K562 (cell line): ENCODE results near the gene SEC24B. TPM values are rescaled to one million over a fixed set of nuclear protein-coding genes. Genes with fewer than 3 reads are reported as not detected.

ENCODE experiments used
- ATAC-seq: fragments of 200-7000 bp; cut with Tn5 transposase; 3 replicates; pipeline ENCODE4 v1.9.1; 2020; ENCODE audit warnings: moderate library complexity
- BruUV-seq: library from RNA; stranded (reverse); fragments of 400-500 nt; replicated peaks from 2 replicates; lab custom pipeline; 2021; lab: Mats Ljungman, UMichigan
- CTCF ChIA-PET: fragments of 300-600 bp; formaldehyde crosslinking; extraction: SDS; loops from one replicate; lab custom pipeline; 2021; ENCODE audit warnings: low intra/inter-chr PET ratio; lab: Yijun Ruan, JAX
- POLR2A ChIA-PET: fragments of 300-600, 350-650 bp; sonication (Branson Sonifier 250); formaldehyde crosslinking; extraction: SDS; loops from one replicate; lab custom pipeline; 2021; ENCODE audit warnings: antibody characterized with exemption, inconsistent platforms; lab: Yijun Ruan, JAX
- DNase-seq, 4 experiments: peaks; one replicate each; pipeline versions ENCODE4 v3.0.0 to v3.0.0-alpha.2; 2011 to 2018; ENCODE audit warnings: low spot score in 3 of 4, mixed read lengths in 3 of 4; ENCODE audit errors: extremely low read depth in 1 of 4
- FAIRE-seq: peaks from 2 replicates; lab custom pipeline; 2011; peaks lifted over from hg19 to GRCh38; lab: Jason Lieb, UNC
- H2AFZ ChIP-seq: 2 replicates; pipeline ENCODE4 v1.6.0; 2011; ENCODE audit warnings: low read depth, low read length, control low read depth, inconsistent platforms
- H3K27ac ChIP-seq: fragments of 200-600 bp; 3 replicates; pipeline ENCODE4 v1.8.0; 2011; ENCODE audit warnings: low read depth, mild to moderate bottlenecking, control low read depth, inconsistent platforms, low read length, moderate library complexity, mixed read lengths; ENCODE audit errors: extremely low read depth
- H3K27me3 ChIP-seq, 2 experiments: fragments of 300-600 bp in 1 of 2; 2 replicates in 1 of 2; 3 replicates in 1 of 2; pipeline versions ENCODE4 v1.6.0 to v1.8.0; 2011; ENCODE audit warnings: inconsistent platforms in 2 of 2, low read length in 2 of 2, mild to moderate bottlenecking in 1 of 2, mixed read lengths in 1 of 2, moderate library complexity in 1 of 2; ENCODE audit not compliant: control insufficient read depth in 2 of 2, insufficient read depth in 2 of 2
- H3K36me3 ChIP-seq: fragments of 300-600 bp; 3 replicates; pipeline ENCODE4 v1.8.0; 2011; ENCODE audit warnings: mild to moderate bottlenecking, low read length, inconsistent platforms; ENCODE audit not compliant: control insufficient read depth, insufficient read depth
- H3K4me1 ChIP-seq, 2 experiments: fragments of 200-600 bp in 1 of 2; replicated peaks in 1 of 2; 2 replicates in 1 of 2; 3 replicates in 1 of 2; pipeline versions ENCODE4 v1.5.1 to v1.8.0; 2011; ENCODE audit warnings: inconsistent platforms in 2 of 2, low read length in 2 of 2, mild to moderate bottlenecking in 1 of 2, mixed read lengths in 1 of 2, moderate library complexity in 1 of 2; ENCODE audit not compliant: control insufficient read depth in 2 of 2, insufficient read depth in 2 of 2
- H3K4me2 ChIP-seq: 2 replicates; pipeline ENCODE4 v1.6.1; 2011; ENCODE audit warnings: low read length, control low read depth, inconsistent platforms, mixed read lengths; ENCODE audit not compliant: insufficient read depth
- H3K4me3 ChIP-seq: fragments of 200-600 bp; sonication (generic), shearing (Covaris generic); 2 replicates; pipeline ENCODE4 v1.5.1; 2016; ENCODE audit warnings: control low read depth, inconsistent platforms
- H3K79me2 ChIP-seq: fragments of 200-600 bp; 3 replicates; pipeline ENCODE4 v1.8.0; 2011; ENCODE audit warnings: low read length, inconsistent platforms; ENCODE audit not compliant: control insufficient read depth, insufficient read depth
- H3K9ac ChIP-seq, 2 experiments: 2 replicates each; pipeline versions ENCODE4 v1.6.0 to v1.6.1; 2011; ENCODE audit warnings: low read depth in 2 of 2, low read length in 2 of 2, control low read depth in 1 of 2, inconsistent platforms in 1 of 2, mild to moderate bottlenecking in 1 of 2, mixed read lengths in 1 of 2; ENCODE audit not compliant: insufficient read depth in 1 of 2
- H3K9me1 ChIP-seq: one replicate; pipeline ENCODE4 v1.6.0; 2011; ENCODE audit warnings: inconsistent platforms, mild to moderate bottlenecking, low read length, moderate library complexity; ENCODE audit not compliant: control insufficient read depth, insufficient read depth
- H3K9me3 ChIP-seq: replicated peaks from 2 replicates; pipeline ENCODE4 v1.5.1; 2011; ENCODE audit warnings: low read depth, low read length, inconsistent platforms; ENCODE audit not compliant: control insufficient read depth, insufficient read depth
- H4K20me1 ChIP-seq: replicated peaks from 2 replicates; pipeline ENCODE4 v1.6.1; 2011; ENCODE audit warnings: low read length, inconsistent platforms, mixed read lengths; ENCODE audit not compliant: control insufficient read depth, insufficient read depth
- HES1 ChIP-seq: fragments of 450-650 bp; IDR thresholded peaks from 2 replicates; pipeline ENCODE4 v1.6.1; 2016; ENCODE audit warnings: low read depth, mild to moderate bottlenecking, moderate library complexity
- HIVEP1 ChIP-seq: fragments of 250-450 bp; sonication (Bioruptor Pico); IDR thresholded peaks from 2 replicates; pipeline ENCODE4 v1.4.0; 2020; ENCODE audit warnings: mild to moderate bottlenecking
- SFPQ ChIP-seq: fragments of 200-400 bp; formaldehyde crosslinking; IDR thresholded peaks from 2 replicates; pipeline ENCODE4 v1.6.1; 2017; ENCODE audit warnings: mild to moderate bottlenecking, low read depth, low read length, moderate library complexity
- SNAPC5 ChIP-seq: fragments of 250-450 bp; sonication (Bioruptor Pico); IDR thresholded peaks from 2 replicates; pipeline ENCODE4 v1.8.0; 2021; ENCODE audit warnings: moderate library complexity, mild to moderate bottlenecking, inconsistent platforms
- ZMIZ1 ChIP-seq, 2 experiments: fragments of 150-350 bp in 1 of 2; IDR thresholded peaks; 2 replicates each; pipeline ENCODE4 v1.6.1; 2012 to 2016; ENCODE audit warnings: low read depth in 2 of 2, low read length in 2 of 2, mild to moderate bottlenecking in 1 of 2, moderate library complexity in 1 of 2
- ZNF347 ChIP-seq: fragments of 450-650 bp; formaldehyde crosslinking; IDR thresholded peaks from 2 replicates; pipeline ENCODE4 v1.4.0; 2020; ENCODE audit warnings: low read depth, mild to moderate bottlenecking, moderate library complexity
- ZNF766 ChIP-seq: fragments of 200-800 bp; sonication (Bioruptor generic); conservative IDR thresholded peaks from 2 replicates; pipeline ENCODE4 v1.6.1; 2016; ENCODE audit warnings: missing genetic modification characterization, missing compliant biosample characterization
- WGBS: fragments of 100-300 bp; shearing (Covaris generic); methylation state at CpG from one replicate; pipeline ENCODE4 v1.1.6; 2016; ENCODE audit warnings: low coverage, mixed read lengths; ENCODE audit not compliant: insufficient coverage; ENCODE audit errors: missing lambda C conversion rate; 5-methylcytosine and 5-hydroxymethylcytosine counted together
- in situ Hi-C: fragments of 300-500 bp; cut with MboI; formaldehyde crosslinking; loops from 4 replicates; pipeline ENCODE4 v1.15.0; 2018; ENCODE audit warnings: inconsistent platforms, mixed read lengths
- intact Hi-C: fragments of 100-400 bp; cut with micrococcal nuclease; formaldehyde crosslinking; loops from 2 replicates; pipeline ENCODE4 v1.14.2; 2022
- polyA plus RNA-seq, 8 experiments: library from polyadenylated mRNA; depleted of rRNA in 4 of 8; stranded (reverse) in 5 of 8; unstranded in 3 of 8; fragments of >200 nt; fragmentation: Nextera tagmentation in 2 of 8; fragmentation: Illumina TruSeq in 1 of 8; extraction: Ambion mirVana in 2 of 8; extraction: Trizol in 1 of 8; gene quantifications; 2 replicates each; pipeline versions ENCODE4 v1.2.1 to v1.2.3, GENCODE V29; 2011 to 2014; ENCODE audit warnings: inconsistent platforms in 1 of 8, missing spikeins in 1 of 8
- total RNA-seq, 7 experiments: library from RNA; depleted of rRNA in 6 of 7; stranded (reverse); fragments of >200 nt in 6 of 7; fragmentation: Illumina TruSeq in 2 of 7; extraction: Trizol in 2 of 7; gene quantifications; 2 replicates each; pipeline versions ENCODE4 v1.2.1 to v1.2.3, GENCODE V29; 2011 to 2021; ENCODE audit warnings: low replicate concordance in 1 of 7

SEC24B gene
- total and polyA plus RNA-seq, 9 of the 15 experiments (the other 6 are each of a cell fraction or from before 2014, with no cell fraction given), result 6.3 to 46.4 (median 17.1) TPM

GRCh38 chr4:109547394-109547793 lies 113.8 kb downstream of the SEC24B start:
- no peaks in the 10 kb centered on the region for H3K9me3 ChIP-seq
- no peaks in the 10 kb centered on the region for H3K79me2 ChIP-seq
- H3K36me3 ChIP-seq, result peaks cover 4% of the 10 kb centered on the region; the same call in 1 of the 3 replicates
- 69% methylated on average over 5 of the region's 5 CpGs for WGBS
- H3K4me2 ChIP-seq, result no peak overlapping the region
- BruUV-seq, result no TSS peak
- POLR2A ChIA-PET, result no interaction called here
- DNase-seq (no peak), FAIRE-seq (no peak), ATAC-seq (no peak)
- H3K27ac ChIP-seq, result no peak overlapping the region
- H3K4me3 ChIP-seq, result no peak overlapping the region
- no peak overlapping the region for H3K9ac ChIP-seq
- no peaks in the 10 kb centered on the region for H3K27me3 ChIP-seq
- intact Hi-C loops (no loop called here), in situ Hi-C loops (no loop called here)
- H3K9me1 ChIP-seq, result no peaks in the 10 kb centered on the region
- no peaks in the 10 kb centered on the region for H3K4me1 ChIP-seq
- no peaks in the 10 kb centered on the region for H4K20me1 ChIP-seq
- H2AFZ ChIP-seq, result no peak overlapping the region
- TF ChIP-seq ZNF347 (CRISPR knock-in tag) (no peak), ZNF766 (CRISPR knock-in tag) (no peak), SNAPC5 (CRISPR knock-in tag) (no peak), HES1 (no peak), SFPQ (no peak), HIVEP1 (CRISPR knock-in tag) (no peak), ZMIZ1 (IDR thresholded peaks at IDR 0.05; ENCODE audit: low read depth in 2 of 2, low read length in 2 of 2) (no peak)
- CTCF ChIA-PET, result no interaction called here
